HEK293T (cell line): ENCODE results near the gene EFCAB5.
"Not testable (repeated sequence)": the region's sequence is repeated elsewhere in the genome, so short reads cannot be mapped to it uniquely, and the experiment has no call there.

Experiments
- FOXA1 ChIP-seq: fragments of 450-650 bp; IDR thresholded peaks from 2 replicates; pipeline ENCODE4 v1.6.1; 2016; ENCODE audit warnings: mild to moderate bottlenecking
- SP1 ChIP-seq: fragments of 450-650 bp; IDR thresholded peaks from 2 replicates; pipeline ENCODE4 v1.6.1; 2017

GRCh38 chr17:30025325-30025724, 83.9 kb downstream of the EFCAB5 start:
- not testable (repeated sequence) for TF ChIP-seq SP1, FOXA1
